HG02798 (cell line): ENCODE measurements around the gene NPC1.
A peak's percentile ranks its signal among the peaks of the same experiment; 100 is the strongest.

ENCODE experiments used
- ATAC-seq: cut with Tn5 transposase; IDR thresholded peaks from one replicate; pipeline ENCODE4 v1.9.1; 2021; ENCODE audit warnings: mild to moderate bottlenecking; ENCODE audit not compliant: unreplicated experiment, poor library complexity

NPC1 gene

GRCh38 chr18:23552505-23552904, 33.8 kb downstream of the NPC1 start:
- ATAC-seq: no peak

GRCh38 chr18:23551978-23552377, 34.3 kb downstream of the NPC1 start:
- ATAC-seq: no peak

- ATAC-seq: no peak
These were observed 35.4 kb downstream of the NPC1 start for GRCh38 chr18:23550898-23551297.

DNA sequence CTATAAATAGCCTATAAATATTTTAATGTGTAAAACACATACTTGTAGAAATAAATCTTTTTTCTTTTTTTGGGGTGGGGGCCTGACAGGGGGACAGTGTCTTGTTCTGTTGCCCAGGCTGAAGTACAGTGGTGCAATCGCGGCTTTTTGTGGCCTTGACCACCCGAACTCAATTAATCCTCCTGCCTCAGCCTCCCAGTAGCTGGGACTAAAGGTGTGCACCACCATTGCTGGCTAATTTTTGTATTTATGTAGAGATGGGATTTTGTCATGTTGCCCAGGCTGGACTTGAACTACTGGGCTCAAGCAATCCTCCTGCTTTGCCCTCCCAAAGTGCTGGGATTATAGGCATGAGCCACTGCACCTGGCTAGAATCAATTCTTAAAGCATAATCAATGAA, 37.6 kb downstream of the NPC1 start:
- no peak for ATAC-seq

- ATAC-seq: no peak
These were observed 38.0 kb downstream of the NPC1 start for GRCh38 chr18:23548275-23548674.

DNA sequence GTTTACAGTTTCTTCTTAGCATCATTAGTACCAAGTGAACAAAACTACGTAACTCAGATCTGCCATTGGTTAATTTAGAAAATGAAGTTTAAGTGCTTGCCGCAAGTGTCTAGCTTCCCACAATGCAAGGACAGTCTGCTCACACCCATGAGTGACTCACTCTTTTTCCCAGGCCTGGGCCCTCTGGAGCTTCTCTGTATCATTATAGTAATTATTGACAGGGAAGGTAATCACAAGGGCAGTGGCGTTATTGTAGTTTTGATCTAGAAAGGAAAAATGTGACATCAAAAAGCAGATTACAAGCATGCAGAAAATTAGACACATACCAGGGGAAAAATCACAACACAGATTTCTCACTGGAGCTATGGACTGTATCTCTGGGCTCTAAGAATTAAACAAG, 38.5 kb downstream of the NPC1 start:
- no peak for ATAC-seq

DNA sequence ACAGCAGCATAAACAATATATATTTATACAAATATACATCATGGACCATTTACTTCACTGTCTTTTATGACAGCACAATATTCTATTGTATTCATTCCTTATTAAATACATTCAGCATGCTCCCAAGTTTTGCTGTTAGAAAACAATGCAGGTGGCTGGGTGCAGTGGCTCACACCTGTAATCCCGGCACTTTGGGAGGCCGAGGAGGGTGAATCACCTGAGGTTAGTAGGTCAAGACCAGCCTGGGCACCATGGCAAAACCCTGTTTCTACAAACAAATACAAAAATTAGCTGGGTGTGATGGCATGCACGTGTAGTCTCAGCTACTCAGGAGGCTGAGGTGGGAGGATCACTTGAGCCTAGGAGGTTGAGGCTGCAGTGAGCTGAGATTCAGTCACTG, 39.0 kb downstream of the NPC1 start:
- ATAC-seq: no peak

GRCh38 chr18:23545247-23545789, 41.0 kb downstream of the NPC1 start:
- no peak for ATAC-seq

DNA sequence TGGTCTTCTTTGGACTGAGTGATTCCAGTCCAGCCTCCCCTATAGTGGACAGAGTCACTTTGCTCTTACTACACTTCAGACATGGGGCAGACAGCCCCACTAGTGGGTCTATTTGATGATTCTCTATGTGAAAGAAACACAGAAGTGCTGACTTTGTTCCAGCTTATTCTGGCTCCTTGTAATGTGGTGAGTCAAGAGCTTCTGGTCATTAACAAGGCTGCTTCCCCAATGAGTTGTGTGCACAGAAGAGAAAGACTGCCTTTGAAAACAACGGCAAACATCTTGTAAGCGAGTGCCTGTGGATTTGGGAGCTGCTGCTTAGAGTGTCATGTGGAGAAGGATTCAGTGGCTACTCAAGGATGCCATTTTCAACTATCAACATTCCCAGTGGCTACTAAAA, 43.8 kb downstream of the NPC1 start:
- ATAC-seq: no peak

DNA sequence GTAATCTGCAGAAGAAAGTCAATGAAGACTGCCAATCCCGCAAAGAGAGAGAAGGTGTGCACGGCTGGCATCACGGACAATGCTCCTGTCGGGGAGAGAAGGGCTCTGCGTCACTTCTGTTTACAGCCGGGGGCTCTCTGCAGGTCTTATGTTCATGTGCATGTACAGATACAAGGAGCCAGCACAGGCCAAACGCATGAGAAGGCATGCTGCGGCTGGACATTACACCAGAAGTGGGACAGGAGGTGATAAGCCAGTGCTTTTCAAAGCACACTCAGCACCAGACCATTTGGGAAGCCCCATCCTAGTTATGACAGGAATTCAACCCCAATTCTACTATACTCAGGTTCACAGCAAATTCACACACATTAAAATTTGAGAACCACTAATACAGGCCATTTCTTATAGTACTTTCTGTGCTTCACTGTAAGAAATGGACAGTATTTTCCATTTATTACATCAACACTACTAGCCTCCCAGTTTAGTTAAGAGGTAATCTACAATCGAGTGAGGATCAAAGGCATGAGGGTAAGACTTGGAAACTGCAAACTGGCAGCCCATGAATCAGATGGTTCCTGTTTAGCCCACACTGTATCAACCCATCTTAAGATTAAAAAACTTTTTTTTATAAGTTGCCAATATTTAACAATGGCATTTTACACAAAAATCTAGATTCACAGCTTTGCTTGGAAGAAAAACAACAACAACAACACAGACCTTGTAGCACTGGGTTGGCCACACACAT, 44.8 kb downstream of the NPC1 start:
- no peak for ATAC-seq

DNA sequence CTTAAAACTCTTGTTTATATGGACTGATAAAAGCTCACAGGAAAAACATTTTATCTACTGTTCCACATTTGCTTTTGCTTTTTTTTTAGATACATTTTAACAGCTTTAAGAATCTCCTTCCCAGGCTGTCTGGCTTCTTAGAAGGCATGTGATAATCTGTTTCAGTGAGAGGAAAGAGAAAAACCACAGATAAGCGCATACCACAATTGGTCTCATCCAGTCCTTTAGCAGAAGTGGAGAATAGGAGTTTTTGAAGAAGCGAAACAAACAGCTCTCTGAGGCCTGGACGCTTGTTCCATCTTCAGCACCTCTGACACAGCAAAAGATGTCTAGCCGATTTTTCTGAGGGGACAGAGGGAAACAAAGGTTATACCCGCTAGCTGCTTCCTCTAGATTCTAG, 45.4 kb downstream of the NPC1 start:
- ATAC-seq: peak; percentile 66

GRCh38 chr18:23539911-23540525, 46.3 kb downstream of the NPC1 start:
- no peak for ATAC-seq

GRCh38 chr18:23539296-23539695, 47.0 kb downstream of the NPC1 start:
- no peak for ATAC-seq

DNA sequence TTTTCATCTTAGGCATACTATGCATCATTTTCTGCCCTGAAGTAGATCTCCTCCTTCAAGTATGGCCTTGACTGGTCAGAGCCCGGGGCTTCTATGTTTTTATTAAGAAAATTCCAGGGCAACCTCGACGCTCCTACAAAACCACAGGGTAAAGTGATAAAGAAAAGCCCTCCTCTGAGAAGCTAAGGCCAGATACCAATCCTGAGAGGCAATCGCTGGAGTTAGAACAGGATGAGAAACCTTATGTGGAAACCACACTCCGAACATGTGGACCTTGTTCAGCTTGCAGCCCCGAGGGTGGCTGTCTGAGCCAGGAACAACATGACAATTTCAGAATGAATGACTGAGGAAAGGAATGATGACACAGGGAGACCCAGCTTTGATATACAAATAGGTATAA, 47.4 kb downstream of the NPC1 start:
- ATAC-seq: no peak

GRCh38 chr18:23538001-23538400, 48.3 kb downstream of the NPC1 start:
- ATAC-seq: no peak

- ATAC-seq: no peak
These were observed 49.0 kb downstream of the NPC1 start for GRCh38 chr18:23537274-23537673.

DNA sequence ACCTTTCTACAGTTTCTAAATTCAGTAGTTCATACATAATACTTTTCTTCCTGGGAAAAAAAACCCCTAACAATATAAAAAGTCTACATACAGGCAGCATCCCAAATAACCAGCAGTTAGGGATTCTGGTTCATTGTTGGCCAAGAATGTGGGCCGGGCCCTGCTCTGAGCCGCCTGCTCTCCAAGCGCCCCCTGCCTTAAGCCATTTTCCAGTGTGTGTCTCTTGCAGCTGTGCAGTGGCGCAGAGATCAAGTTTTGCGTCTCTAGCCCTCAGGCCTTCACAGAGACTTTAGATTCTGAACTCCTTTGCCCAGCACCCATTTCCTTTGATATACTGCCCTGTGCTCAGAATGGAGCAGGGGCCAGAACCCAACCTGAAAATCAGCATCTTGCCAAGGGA, 50.1 kb downstream of the NPC1 start:
- no peak for ATAC-seq

- no peak for ATAC-seq
These were observed 52.0 kb downstream of the NPC1 start for GRCh38 chr18:23534276-23534675.

GRCh38 chr18:23532848-23533247, 53.5 kb downstream of the NPC1 start:
- ATAC-seq: no peak

- ATAC-seq: no peak
These were observed 54.4 kb downstream of the NPC1 start for GRCh38 chr18:23531912-23532311.

DNA sequence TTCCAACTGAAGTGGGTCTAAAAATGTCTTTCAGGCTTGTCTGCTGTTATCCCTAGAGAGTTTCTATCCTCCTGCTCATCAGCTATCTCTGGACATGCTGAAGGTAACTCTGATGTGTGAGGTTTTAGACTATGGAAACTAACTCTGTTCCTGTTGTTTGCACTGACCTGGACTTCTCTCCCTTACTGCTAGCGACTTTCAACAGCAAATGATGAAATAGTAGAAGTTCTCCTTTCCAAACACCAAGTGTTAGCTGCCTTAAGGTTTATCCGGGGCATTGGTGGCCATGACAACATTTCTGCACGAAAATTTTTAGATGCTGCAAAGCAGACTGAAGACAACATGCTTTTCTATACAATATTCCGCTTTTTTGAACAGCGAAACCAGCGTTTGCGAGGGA, 56.1 kb downstream of the NPC1 start:
- no peak for ATAC-seq

DNA sequence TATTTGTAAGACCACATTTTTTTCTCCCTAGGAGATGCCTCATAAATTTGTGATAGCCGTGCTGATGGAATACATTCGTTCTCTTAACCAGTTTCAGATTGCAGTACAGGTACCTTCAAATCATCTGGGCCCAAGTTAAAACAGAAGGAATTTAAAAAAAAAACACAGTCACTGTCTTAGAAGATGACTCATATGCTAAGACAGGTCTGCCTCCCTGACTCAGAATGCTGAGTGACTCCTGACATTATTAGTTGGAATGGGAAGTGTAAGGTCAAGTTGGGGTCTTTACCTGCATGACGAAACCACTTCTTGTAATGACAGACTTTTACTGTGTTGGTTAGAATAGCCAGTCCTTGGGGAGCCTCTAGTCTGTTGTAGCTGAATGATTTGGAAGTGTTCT, 56.7 kb downstream of the NPC1 start:
- ATAC-seq: no peak
